Ovary (tissue), 9 donors: Measurements from ENCODE around the gene PGM2. TPM values are rescaled to one million over a fixed set of nuclear protein-coding genes. Genes with fewer than 3 reads are reported as not detected.

Experiments used
- DNase-seq, 5 donors: peaks; one replicate each; pipeline ENCODE4 v3.0.0-alpha.2; 2019 to 2020
- H3K27ac ChIP-seq, 2 donors: fragments of 200-600 bp; one replicate each; pipeline versions ENCODE4 v1.5.1 to v1.8.0; 2019 to 2022
- H3K27me3 ChIP-seq: fragments of 200-600 bp; one replicate; pipeline ENCODE4 v1.8.0; 2022
- H3K36me3 ChIP-seq: fragments of 200-600 bp; sonication (generic); one replicate; pipeline ENCODE4 v1.5.1; 2019
- H3K4me1 ChIP-seq: one replicate; pipeline ENCODE4 v1.8.1; 2013; ENCODE audit warnings: mild to moderate bottlenecking, moderate library complexity; ENCODE audit not compliant: insufficient read depth
- H3K4me3 ChIP-seq: fragments of 200-600 bp; sonication (generic); one replicate; pipeline ENCODE4 v1.5.1; 2017
- H3K9me3 ChIP-seq, 2 donors: fragments of 200-600 bp in 1 of 2; sonication (generic) in 1 of 2; one replicate each; pipeline versions ENCODE4 v1.5.1 to v1.8.1; 2013 to 2019; ENCODE audit warnings: mild to moderate bottlenecking in 1 of 2, moderate library complexity in 1 of 2
- CTCF ChIP-seq, 3 donors: fragments of 450-650 bp in 2 of 3; fragments of 200-600 bp in 1 of 3; IDR thresholded peaks; one replicate each; pipeline versions ENCODE4 v1.5.1 to v1.8.0; 2016 to 2022; ENCODE audit warnings: antibody characterized with exemption in 3 of 3, mild to moderate bottlenecking in 1 of 3
- EP300 ChIP-seq: sonication (generic); formaldehyde crosslinking; IDR thresholded peaks from one replicate; pipeline ENCODE4 v1.6.1; 2017; ENCODE audit warnings: antibody characterized with exemption
- POLR2A ChIP-seq: fragments of 450-650 bp; IDR thresholded peaks from one replicate; pipeline ENCODE4 v1.6.1; 2017; ENCODE audit warnings: antibody characterized with exemption, mild to moderate bottlenecking, moderate library complexity
- WGBS, 3 donors: extraction: QIAGEN DNeasy Blood & Tissue Kit in 1 of 3; methylation state at CpG; one replicate each; pipeline versions ENCODE4 v1.1.5 to v1.1.7; 2013 to 2017; 5-methylcytosine and 5-hydroxymethylcytosine counted together
- intact Hi-C, 4 donors: fragments of 100-400 bp; cut with DNase I; formaldehyde crosslinking; loops; one replicate each; pipeline versions ENCODE4 v1.11.0 to v1.15.1; 2022 to 2023
- polyA plus RNA-seq, 2 donors: library from polyadenylated mRNA; stranded (reverse); fragments of 200-250 nt in 1 of 2; fragments of 350-450 nt in 1 of 2; fragmentation: Illumina TruSeq in 1 of 2; extraction: RNeasy Lipid Tissue Mini Kit (QIAGEN cat#74804) in 1 of 2; gene quantifications; one replicate each; pipeline ENCODE4 v1.2.3, GENCODE V29; 2013 to 2014
- total RNA-seq, 7 donors: library from RNA; depleted of rRNA in 2 of 7; stranded (reverse); fragments of >200 nt in 2 of 7; fragmentation: NEBNext Ultra II Directional in 3 of 7; extraction: Animal tissue kit (Norgen Biotek cat#: 25700) in 3 of 7; gene quantifications; one replicate each; pipeline versions ENCODE4 v1.1.0 to v1.2.4, GENCODE V29; 2016 to 2023
- donor health status: DM: no; HTN: no; CAD: no; lungs with moderate emphysema.
- donor health status: DM: no; HTN: no; CAD: no.
- donor health status: Bipolar disorder and iron deficiency.
- donor health status: DM: yes; HTN: yes; CAD: no.
- donor health status: DM: no; HTN: no; CAD: no.
- donor health status: DM: yes; HTN: yes; CAD: no.

Gene PGM2
- total and polyA plus RNA-seq, 9 donors = 11.0 to 31.2 (median 22.2) TPM

- no peak overlapping the region for H3K27ac ChIP-seq
- no peaks in the 10 kb centered on the region for H3K4me1 ChIP-seq
- no peak for DNase-seq
- intact Hi-C loops = no loop called here
- H3K27me3 ChIP-seq = no peaks in the 10 kb centered on the region
- H3K36me3 ChIP-seq = no peaks in the 10 kb centered on the region
- 98 to 99% (median 98%) methylated on average over 3 of the region's 3 CpGs for WGBS, 3 donors
- no peak for TF ChIP-seq EP300
- no peak for TF ChIP-seq POLR2A
- TF ChIP-seq CTCF (IDR thresholded peaks at IDR 0.05) = no peak
- H3K4me3 ChIP-seq = no peak overlapping the region
- no peaks in the 10 kb centered on the region for H3K9me3 ChIP-seq
Observed at GRCh38 chr4:37867102-37867501, 40.6 kb downstream of the PGM2 start.

GRCh38 chr4:37868238-37868637, 41.8 kb downstream of the PGM2 start:
- Histone ChIP-seq H3K4me3 (no peak overlapping the region), H3K9me3 (no peaks in the 10 kb centered on the region), H3K36me3 (no peaks in the 10 kb centered on the region), H3K27me3 (no peaks in the 10 kb centered on the region), H3K27ac (no peak overlapping the region), H3K4me1 (no peaks in the 10 kb centered on the region)
- intact Hi-C loops = no loop called here
- no peak for TF ChIP-seq CTCF (IDR thresholded peaks at IDR 0.05)
- TF ChIP-seq EP300 = no peak
- TF ChIP-seq POLR2A = no peak
- no peak for DNase-seq
- 88 to 93% (median 93%) methylated on average over 4 of the region's 4 CpGs for whole genome bisulfite sequencing, 3 donors

GRCh38 chr4:37872310-37872988, 46.0 kb downstream of the PGM2 start:
- Histone ChIP-seq H3K27me3 (no peaks in the 10 kb centered on the region), H3K27ac (no peak overlapping the region), H3K9me3 (no peaks in the 10 kb centered on the region), H3K4me3 (no peak overlapping the region), H3K36me3 (no peaks in the 10 kb centered on the region), H3K4me1 (no peaks in the 10 kb centered on the region)
- 40 to 51% (median 45%) methylated on average over 1 of the region's 1 CpG for WGBS, 3 donors
- intact Hi-C loops = no loop called here
- DNase-seq = no peak
- TF ChIP-seq POLR2A (no peak), EP300 (no peak), CTCF (IDR thresholded peaks at IDR 0.05) (no peak)

- WGBS, 3 donors = 61 to 76% (median 76%) methylated on average over 1 of the region's 1 CpG
- H3K27me3 ChIP-seq = no peaks in the 10 kb centered on the region
- H3K27ac ChIP-seq = no peak overlapping the region
- H3K4me1 ChIP-seq = no peaks in the 10 kb centered on the region
- no peaks in the 10 kb centered on the region for H3K9me3 ChIP-seq
- no peaks in the 10 kb centered on the region for H3K36me3 ChIP-seq
- intact Hi-C loops = no loop called here
- H3K4me3 ChIP-seq = no peak overlapping the region
- no peak for DNase-seq
- TF ChIP-seq EP300 (no peak), CTCF (IDR thresholded peaks at IDR 0.05) (no peak), POLR2A (no peak)
Observed at GRCh38 chr4:37873386-37873785, 46.9 kb downstream of the PGM2 start.
